AG04450 (cell line): ENCODE data around the gene HOXB7. TPM values are rescaled to one million over a fixed set of nuclear protein-coding genes. Genes with fewer than 3 reads are reported as not detected.

ENCODE experiments used
- CTCF ChIA-PET: fragments of 300-600, 350-600 bp; formaldehyde crosslinking; extraction: SDS; loops from one replicate; lab custom pipeline; 2022; ENCODE audit warnings: antibody characterized with exemption, inconsistent platforms; lab: Charles Lee
- POLR2A ChIA-PET: fragments of 350-600 bp; formaldehyde crosslinking; extraction: SDS; loops from one replicate; lab custom pipeline; 2021; ENCODE audit warnings: antibody characterized with exemption, inconsistent platforms; lab: Yijun Ruan, JAX
- DNase-seq: peaks from one replicate; pipeline ENCODE4 v3.0.0-alpha.2; 2011; ENCODE audit warnings: low read depth, low spot score
- H3K27ac ChIP-seq: one replicate; pipeline ENCODE4 v1.5.1; 2012; ENCODE audit warnings: low read depth, low read length, control low read depth
- H3K27me3 ChIP-seq: one replicate; pipeline ENCODE4 v1.6.0; 2012; ENCODE audit warnings: low read length; ENCODE audit not compliant: control insufficient read depth, insufficient read depth
- H3K4me3 ChIP-seq: 2 replicates; pipeline ENCODE4 v1.5.1; 2011; ENCODE audit warnings: mild to moderate bottlenecking, low read depth, low read length, control low read depth
- H3K9me3 ChIP-seq: 2 replicates; pipeline ENCODE4 v1.5.1; 2012; ENCODE audit warnings: low read length; ENCODE audit not compliant: control insufficient read depth, insufficient read depth
- CTCF ChIP-seq: IDR thresholded peaks from 2 replicates; pipeline ENCODE4 v1.5.1; 2011; ENCODE audit warnings: low read depth, low read length, control low read depth, inconsistent platforms
- polyA plus RNA-seq: library from polyadenylated mRNA; depleted of rRNA; stranded (reverse); fragments of >200 nt; gene quantifications from 2 replicates; pipeline ENCODE4 v1.2.3, GENCODE V29; 2011

HOXB7 gene
- polyA plus RNA-seq, 1 experiment: 11.3 TPM

- peak overlapping the region; percentile 31 for H3K27ac ChIP-seq
- CTCF ChIA-PET: interaction anchor here (0.8 to 4.9 kb wide), 10 partner anchors 14 to 419 kb away, joined by 3 to 35 read pairs (median 4); partner anchors contain the start of gene ATP5MC1
Measured at GRCh38 chr17:48612456-48612853, 1.6 kb upstream of the HOXB7 start.

GRCh38 chr17:48611681-48612455 is 1.1 kb upstream of the HOXB7 start:
- peaks cover 33% of the 10 kb centered on the region for H3K27me3 ChIP-seq
- H3K27ac ChIP-seq: peak overlapping the region; percentile 80
- no peaks in the 10 kb centered on the region; the same call in 1 of the 2 replicates for H3K9me3 ChIP-seq
- peak overlapping the region; percentile 67 for H3K4me3 ChIP-seq
- ChIA-PET CTCF (interaction anchor here (1.8 to 4.9 kb wide), 2 partner anchors 24 to 277 kb away, joined by 8 to 35 read pairs; no protein-coding TSS in a partner anchor), POLR2A (interaction anchor here (3.0 kb wide), 1 partner anchor 15 kb away, joined by 13 read pairs; no protein-coding TSS in a partner anchor)
- DNase-seq: no peak
- no peak for TF ChIP-seq CTCF

More at GRCh38 chr17:48612456-48612853, 1.6 kb upstream of the HOXB7 start:
- Histone ChIP-seq H3K27me3 (peaks cover 39% of the 10 kb centered on the region), H3K4me3 (peak overlapping the region; percentile 67), H3K9me3 (no peaks in the 10 kb centered on the region; the same call in 1 of the 2 replicates)
- no peak for TF ChIP-seq CTCF
- POLR2A ChIA-PET: interaction anchor here (1.0 to 3.0 kb wide), 2 partner anchors 15 to 129 kb away, joined by 3 to 13 read pairs; no protein-coding TSS in a partner anchor
- no peak for DNase-seq

GRCh38 chr17:48611213-48611612 is 396 bp upstream of the HOXB7 start:
- H3K4me3 ChIP-seq: peak overlapping the region; percentile 67
- no peaks in the 10 kb centered on the region; the same call in 1 of the 2 replicates for H3K9me3 ChIP-seq
- ChIA-PET CTCF (no interaction called here), POLR2A (no interaction called here)
- H3K27ac ChIP-seq: peak overlapping the region; percentile 80
- no peak for DNase-seq
- H3K27me3 ChIP-seq: peaks cover 27% of the 10 kb centered on the region
- TF ChIP-seq CTCF: no peak

GRCh38 chr17:48609759-48610281 is 997 bp downstream of the HOXB7 start:
- ChIA-PET POLR2A (interaction anchor here (0.6 to 1.0 kb wide), 4 partner anchors 12 to 181 kb away, joined by 3 to 5 read pairs (median 4); no protein-coding TSS in a partner anchor), CTCF (interaction anchor here (0.6 to 0.9 kb wide), 3 partner anchors 16 to 347 kb away, joined by 3 to 5 read pairs (median 5); partner anchors contain the start of gene HOXB5)
- Histone ChIP-seq H3K4me3 (peak overlapping the region; percentile 67), H3K27ac (peak overlapping the region; percentile 31), H3K9me3 (peaks cover 4% of the 10 kb centered on the region; the same call in 1 of the 2 replicates), H3K27me3 (peaks cover 13% of the 10 kb centered on the region)
- TF ChIP-seq CTCF: no peak
- DNase-seq: no peak
